Vagina (tissue), 2 donors: ENCODE data around the gene RSPO1.

ENCODE experiments used
- CTCF ChIP-seq, 3 experiments: fragments of 450-650 bp in 2 of 3; fragments of 200-600 bp in 1 of 3; sonication (generic) in 1 of 3; IDR thresholded peaks; one replicate each; pipeline ENCODE4 v1.5.1; 2017 to 2019; ENCODE audit warnings: antibody characterized with exemption in 3 of 3, mild to moderate bottlenecking in 2 of 3, moderate library complexity in 2 of 3
- POLR2A ChIP-seq, 2 donors: fragments of 450-650 bp; IDR thresholded peaks; one replicate each; pipeline ENCODE4 v1.6.1; 2017; ENCODE audit warnings: antibody characterized with exemption in 2 of 2, mild to moderate bottlenecking in 2 of 2, moderate library complexity in 2 of 2

GRCh38 chr1:37633938-37634243 lies 801 bp downstream of the RSPO1 start:
- TF ChIP-seq CTCF (IDR thresholded peaks at IDR 0.05) (no peak), POLR2A (IDR thresholded peaks at IDR 0.05) (no peak)
